ENCODE measurements around the gene LCN9.

Gene LCN9

GRCh38 chr9:135700525-135700924 is 37.4 kb downstream of the LCN9 start:
- DNase-seq (ENCODE audit: low spot score), result no peak
- in situ Hi-C loops (cut with MboI; ENCODE audit: low pct_unique_long_range_greater_than_20kb, low sequenced_read_pairs, unreplicated experiment), result no loop called here
- TF ChIP-seq, protein P1, sequence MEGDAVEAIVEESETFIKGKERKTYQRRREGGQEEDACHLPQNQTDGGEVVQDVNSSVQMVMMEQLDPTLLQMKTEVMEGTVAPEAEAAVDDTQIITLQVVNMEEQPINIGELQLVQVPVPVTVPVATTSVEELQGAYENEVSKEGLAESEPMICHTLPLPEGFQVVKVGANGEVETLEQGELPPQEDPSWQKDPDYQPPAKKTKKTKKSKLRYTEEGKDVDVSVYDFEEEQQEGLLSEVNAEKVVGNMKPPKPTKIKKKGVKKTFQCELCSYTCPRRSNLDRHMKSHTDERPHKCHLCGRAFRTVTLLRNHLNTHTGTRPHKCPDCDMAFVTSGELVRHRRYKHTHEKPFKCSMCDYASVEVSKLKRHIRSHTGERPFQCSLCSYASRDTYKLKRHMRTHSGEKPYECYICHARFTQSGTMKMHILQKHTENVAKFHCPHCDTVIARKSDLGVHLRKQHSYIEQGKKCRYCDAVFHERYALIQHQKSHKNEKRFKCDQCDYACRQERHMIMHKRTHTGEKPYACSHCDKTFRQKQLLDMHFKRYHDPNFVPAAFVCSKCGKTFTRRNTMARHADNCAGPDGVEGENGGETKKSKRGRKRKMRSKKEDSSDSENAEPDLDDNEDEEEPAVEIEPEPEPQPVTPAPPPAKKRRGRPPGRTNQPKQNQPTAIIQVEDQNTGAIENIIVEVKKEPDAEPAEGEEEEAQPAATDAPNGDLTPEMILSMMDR (IDR thresholded peaks at IDR 0.05; ENCODE audit: extremely low read depth, insufficient read depth, missing control alignments), result no peak

DNA sequence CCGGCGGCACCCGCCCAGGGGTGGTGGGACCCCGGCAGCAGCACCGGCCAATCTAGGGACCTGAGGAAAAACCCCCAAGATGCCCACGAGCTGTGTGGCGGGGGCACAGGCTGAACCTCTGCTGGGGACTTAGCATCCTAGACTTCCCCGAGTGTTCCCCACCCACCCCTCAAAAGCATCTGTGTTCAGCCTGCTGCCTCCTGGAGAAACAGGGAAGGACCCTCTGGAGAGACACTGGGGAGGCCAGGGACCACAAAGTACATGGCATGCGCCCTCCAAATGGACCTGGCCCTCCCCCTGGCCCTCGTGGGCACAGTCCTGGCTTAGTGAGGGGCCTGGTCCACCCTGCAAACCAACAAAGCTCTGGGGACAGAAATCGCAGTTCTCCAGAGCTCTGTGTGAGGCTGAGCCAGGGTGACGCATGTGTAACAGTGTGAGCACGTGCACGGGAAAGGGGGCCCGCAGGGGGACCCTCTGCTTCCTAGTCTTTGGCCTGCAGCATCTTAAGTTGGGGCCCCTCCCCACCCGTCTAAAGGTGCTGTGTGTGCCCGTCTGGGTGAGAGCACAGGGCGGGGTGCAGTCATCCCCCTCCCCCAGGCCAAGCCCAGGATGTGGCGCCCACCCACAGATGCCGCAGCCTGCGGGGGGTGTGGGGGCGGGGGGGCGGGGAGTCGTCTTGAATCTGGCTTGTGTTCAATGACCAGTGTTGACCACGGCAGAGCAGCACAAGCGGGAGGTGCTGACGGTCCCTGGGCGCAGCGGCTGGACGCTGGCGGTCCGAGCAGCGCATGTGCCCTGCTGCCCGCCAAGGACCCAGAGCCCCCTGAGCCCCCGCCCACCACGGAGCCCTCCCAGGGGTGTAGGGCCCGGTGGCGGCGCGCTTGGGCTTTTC is 38.2 kb downstream of the LCN9 start:
- peak; percentile 62 for DNase-seq (ENCODE audit: low spot score)
- TF ChIP-seq, protein P1 (IDR thresholded peaks at IDR 0.05; ENCODE audit: extremely low read depth, insufficient read depth, missing control alignments), result no peak
- in situ Hi-C loops (cut with MboI; ENCODE audit: low pct_unique_long_range_greater_than_20kb, low sequenced_read_pairs, unreplicated experiment), result no loop called here

DNA sequence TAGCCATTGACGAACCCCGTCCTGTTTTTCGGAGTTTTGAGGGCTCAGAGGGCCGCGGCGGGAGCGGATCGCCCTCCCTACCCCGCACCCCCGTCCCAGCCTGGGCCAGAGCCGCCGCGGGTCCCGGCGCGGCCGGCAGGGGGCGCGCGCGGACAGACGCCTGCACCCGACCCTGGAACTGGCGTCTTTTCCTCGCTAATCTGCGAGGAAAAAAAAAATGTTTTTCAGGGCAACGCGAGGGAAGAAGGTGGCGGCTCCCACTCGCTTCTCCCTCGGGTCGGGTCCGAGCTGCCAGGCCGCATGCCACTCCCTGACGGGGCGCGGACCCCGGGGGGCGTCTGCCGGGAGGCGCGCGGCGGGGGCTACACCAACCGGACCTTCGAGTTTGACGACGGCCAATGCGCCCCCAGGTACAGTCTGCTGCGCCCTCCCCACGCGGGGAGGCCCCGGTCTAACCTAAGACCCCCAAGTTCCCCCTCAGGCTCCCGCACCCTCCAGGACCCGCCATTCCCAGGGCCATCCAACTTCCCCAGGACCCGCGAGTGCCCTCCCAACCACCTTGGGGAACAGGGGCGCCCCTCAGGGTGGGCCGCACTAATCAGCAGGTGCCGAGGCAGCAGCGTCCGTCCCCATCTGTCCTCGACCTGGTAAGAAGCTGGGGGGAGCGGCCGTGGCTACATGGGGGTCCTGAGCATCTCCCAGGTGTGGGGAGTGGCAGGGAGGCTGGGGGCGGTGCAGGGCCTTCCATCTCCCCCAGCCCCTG is 39.0 kb downstream of the LCN9 start, which contains the start of gene KCNT1:
TSS of gene KCNT1 (plus strand) at position 227 of the 763 bp plus-strand sequence. CDS start at position 301, 74 bp downstream.
- TF ChIP-seq, protein P1 (IDR thresholded peaks at IDR 0.05; ENCODE audit: extremely low read depth, insufficient read depth, missing control alignments), result peak; percentile 90
- in situ Hi-C loops (cut with MboI; ENCODE audit: low pct_unique_long_range_greater_than_20kb, low sequenced_read_pairs, unreplicated experiment), result no loop called here
- DNase-seq (ENCODE audit: low spot score), result peak; percentile 96

GRCh38 chr9:135703726-135704125 is 40.6 kb downstream of the LCN9 start:
- TF ChIP-seq, protein P1 (IDR thresholded peaks at IDR 0.05; ENCODE audit: extremely low read depth, insufficient read depth, missing control alignments), result no peak
- in situ Hi-C loops (cut with MboI; ENCODE audit: low pct_unique_long_range_greater_than_20kb, low sequenced_read_pairs, unreplicated experiment), result no loop called here
- DNase-seq (ENCODE audit: low spot score), result no peak

DNA sequence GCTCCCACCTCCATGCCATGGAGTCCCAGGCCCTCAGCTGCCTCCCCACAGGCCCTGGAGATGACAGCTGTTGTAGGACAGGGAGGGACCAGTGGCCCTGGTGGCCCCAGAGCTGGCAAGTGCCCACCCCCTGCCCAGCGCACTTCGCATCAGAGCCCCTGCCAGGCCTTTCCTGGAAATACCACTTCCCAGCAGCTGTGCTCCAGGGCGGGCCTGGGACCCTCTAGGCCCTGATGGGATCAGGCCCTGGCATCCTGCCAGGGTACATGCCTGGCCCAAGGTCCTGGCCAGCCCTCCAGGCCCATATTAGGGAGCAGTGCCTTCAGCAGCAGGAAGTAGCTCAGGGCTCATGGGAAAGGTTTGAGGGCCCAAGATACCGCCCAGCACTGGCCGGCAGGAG is 41.4 kb downstream of the LCN9 start:
- TF ChIP-seq, protein P1 (IDR thresholded peaks at IDR 0.05; ENCODE audit: extremely low read depth, insufficient read depth, missing control alignments), result no peak
- in situ Hi-C loops (cut with MboI; ENCODE audit: low pct_unique_long_range_greater_than_20kb, low sequenced_read_pairs, unreplicated experiment), result no loop called here
- no peak for DNase-seq (ENCODE audit: low spot score)

DNA sequence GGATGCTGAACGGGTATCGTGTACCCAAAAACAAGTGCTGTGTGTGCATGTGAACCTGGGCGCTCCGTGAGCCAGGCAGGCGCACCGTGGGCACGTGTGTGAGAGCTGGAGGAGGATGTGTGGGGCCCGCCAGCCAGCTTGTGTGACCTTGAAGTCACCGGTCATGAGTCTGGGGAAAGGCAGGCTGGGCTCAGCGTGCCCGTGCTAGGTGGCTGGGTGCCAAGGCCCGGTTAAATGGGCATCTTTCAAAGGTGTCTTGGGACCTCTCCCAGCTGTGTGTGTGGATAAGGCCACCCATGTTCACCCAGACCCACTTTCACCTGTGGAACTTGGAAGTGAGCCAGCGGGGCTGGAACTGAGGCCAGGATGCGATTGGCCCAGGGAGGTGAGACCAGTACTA is 42.3 kb downstream of the LCN9 start:
- in situ Hi-C loops (cut with MboI; ENCODE audit: low pct_unique_long_range_greater_than_20kb, low sequenced_read_pairs, unreplicated experiment), result no loop called here
- DNase-seq (ENCODE audit: low spot score), result no peak
- TF ChIP-seq, protein P1 (IDR thresholded peaks at IDR 0.05; ENCODE audit: extremely low read depth, insufficient read depth, missing control alignments), result no peak

Measured in GM13977 (cell line).